ENCODE data around the gene CD7.

The CD7 gene

DNA sequence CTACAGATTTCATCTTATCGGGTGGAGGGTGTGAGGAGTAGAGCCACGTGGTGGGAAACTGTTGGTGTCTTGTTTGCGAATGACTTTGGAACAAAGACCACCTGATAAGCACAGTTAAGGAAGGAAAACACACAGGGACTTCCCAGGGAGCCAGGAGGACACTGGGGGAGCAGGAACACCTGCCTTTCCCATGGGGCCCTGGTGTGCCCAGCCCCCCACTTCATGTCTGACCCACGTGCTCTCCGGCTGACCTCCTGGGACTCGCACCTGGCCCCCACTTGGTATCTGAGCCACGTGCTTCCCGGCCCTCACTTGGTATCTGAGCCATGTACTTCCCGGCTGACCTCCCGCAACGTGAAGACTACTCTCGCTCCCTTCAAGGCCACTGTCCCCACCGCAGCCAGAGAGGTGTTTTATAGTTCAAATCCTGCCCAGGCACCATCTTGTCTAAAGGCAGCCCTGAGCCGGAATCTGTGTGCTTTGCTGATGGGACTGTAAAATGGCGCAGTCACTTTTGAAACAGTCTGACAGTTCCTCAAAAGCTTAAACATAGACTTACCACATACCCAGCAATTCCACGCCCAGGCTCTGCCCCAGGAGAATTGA, 38.5 kb downstream of the CD7 start:
- DNase-seq (ENCODE audit: low read depth, low spot score), result no peak

DNA sequence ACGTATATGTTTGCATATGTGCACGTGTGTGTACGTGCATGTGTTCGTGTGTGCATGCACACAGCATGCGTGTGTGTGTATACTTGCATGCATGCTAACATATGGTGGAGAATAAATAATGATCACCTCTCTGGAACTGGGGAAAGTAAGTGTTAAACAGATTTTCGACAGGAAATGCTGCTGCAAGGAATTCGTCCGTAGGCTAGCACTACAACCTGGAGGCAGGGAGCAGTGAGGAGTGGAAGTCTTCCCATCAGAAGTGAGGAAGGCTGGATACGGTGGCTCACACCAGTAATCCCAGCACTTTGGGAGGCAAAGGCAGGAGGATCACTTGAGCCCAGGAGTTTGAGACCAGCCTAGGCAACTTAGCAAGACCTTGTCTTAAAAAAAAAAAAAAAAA, 39.1 kb downstream of the CD7 start:
- DNase-seq (ENCODE audit: low read depth, low spot score), result no peak

- DNase-seq (ENCODE audit: low read depth, low spot score), result no peak
Measured at GRCh38 chr17:82277851-82278250, 39.6 kb downstream of the CD7 start.

- no peak for DNase-seq (ENCODE audit: low read depth, low spot score)
Measured at GRCh38 chr17:82276938-82277337, 40.5 kb downstream of the CD7 start.

DNA sequence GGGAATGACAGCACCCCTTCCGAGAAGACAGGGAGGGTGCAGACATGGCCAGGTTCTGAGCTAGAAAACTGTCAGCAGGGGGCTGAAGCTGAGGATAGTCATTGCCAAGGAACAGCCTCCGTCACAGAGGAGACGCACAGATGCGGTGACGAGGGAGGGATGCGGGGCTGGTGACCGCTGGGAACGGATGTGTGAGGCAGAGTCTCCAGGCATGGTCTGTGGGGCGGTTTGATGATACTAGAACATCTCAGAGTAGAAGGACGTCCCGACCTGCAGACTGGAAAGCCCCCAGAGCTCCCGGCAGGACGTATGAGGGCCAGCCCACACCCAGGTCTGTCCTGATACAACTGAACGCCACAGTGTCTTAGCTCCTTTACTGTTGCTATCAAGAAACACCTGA, 42.1 kb downstream of the CD7 start:
- DNase-seq (ENCODE audit: low read depth, low spot score), result no peak

GRCh38 chr17:82274134-82275020, 43.0 kb downstream of the CD7 start:
- no peak for DNase-seq (ENCODE audit: low read depth, low spot score)

DNA sequence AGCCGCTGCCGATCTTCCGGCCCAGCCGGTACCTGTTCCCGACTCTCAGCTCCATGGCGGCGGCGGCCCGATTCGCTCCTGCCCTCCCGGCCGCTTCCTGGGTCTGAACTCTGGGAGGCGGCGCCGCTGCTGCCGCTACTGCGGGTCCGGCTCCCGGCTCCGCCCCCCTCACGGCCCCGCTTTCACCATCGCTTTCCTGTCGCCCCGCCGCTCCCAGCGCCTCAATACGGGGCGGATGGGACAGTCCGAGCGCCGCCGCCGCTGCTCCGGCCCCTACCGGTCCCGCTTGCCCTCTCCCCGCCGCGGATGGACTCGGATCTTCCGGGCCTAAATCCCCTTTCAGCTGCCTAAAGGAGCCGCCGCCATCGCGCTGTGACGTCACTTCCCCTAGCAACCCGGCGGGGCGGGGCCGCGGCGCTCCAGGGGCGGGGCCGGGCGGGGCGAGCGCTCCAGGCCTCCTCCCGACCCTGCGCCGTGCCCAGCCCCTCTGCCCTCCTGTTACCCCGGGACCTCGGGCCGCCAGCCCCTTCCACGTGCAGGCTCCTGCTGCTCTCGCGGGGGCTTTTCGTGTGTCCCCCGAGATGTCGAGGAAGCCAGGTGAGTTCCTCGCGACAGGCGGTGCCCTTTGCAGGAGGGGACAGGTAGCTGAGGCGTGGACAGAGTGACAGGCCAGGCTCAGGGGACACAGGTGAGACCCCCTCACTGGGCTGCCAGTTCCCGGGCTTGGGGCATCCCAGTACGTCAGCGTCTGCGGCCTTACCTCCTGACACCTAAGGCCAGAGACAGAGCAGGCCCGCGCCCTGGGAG, 43.9 kb downstream of the CD7 start, which contains the start of gene CSNK1D:
TSS of gene CSNK1D (minus strand) at position 374 of the 807 bp plus-strand sequence. CDS start at position 55, 319 bp downstream.
- DNase-seq (ENCODE audit: low read depth, low spot score), result peak; percentile 96

GRCh38 chr17:82272495-82273326, 44.7 kb downstream of the CD7 start:
- DNase-seq (ENCODE audit: low read depth, low spot score), result peak; percentile 32

DNA sequence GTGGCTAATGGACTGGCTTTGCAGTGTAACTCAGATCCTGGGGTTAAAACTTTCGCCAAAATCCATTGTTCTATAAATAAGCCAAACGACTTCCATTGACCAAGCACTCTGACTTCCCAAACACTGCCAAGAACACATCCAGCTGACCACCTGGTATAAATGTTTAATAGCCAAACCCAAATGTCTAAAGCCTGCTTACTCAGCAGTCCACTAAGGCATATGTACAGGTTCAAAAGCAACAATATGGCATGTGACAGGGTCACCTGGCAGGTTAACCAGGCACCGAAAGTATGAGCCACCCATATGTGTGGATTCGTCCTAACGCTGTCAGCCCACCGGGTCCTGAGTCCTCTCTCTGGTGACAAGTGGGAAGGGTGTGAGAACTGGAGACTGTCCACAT, 46.0 kb downstream of the CD7 start:
- DNase-seq (ENCODE audit: low read depth, low spot score), result no peak

GRCh38 chr17:82270651-82271050, 46.8 kb downstream of the CD7 start:
- no peak for DNase-seq (ENCODE audit: low read depth, low spot score)

DNA sequence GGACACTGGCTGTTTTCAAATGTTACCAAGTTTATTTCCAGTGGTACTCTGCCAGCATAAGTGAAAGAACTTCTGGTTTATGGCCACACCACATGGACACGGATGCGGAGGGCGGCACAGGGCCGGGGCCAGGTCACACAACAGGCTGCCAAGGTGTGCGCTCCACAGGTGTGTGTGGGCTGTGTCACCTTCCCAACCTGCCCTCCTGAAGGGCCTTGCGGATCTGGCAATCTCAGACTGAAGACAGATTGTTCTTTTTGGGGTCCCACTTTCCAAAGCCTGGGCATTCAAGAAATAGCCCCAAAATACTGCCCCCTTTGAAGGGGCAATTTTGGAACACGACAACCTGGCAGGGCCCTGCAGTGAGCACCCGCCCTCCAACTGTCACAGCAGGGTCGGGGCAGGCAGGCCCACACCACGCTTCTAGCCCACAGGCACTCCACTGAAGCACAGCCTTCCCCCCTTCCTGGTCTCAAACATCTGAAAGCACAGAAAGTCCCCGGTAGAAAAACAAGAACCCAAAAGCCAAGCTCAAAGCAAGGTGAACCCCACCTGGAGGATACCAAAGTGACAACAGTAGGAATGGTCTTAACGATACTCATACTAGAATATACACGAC, 47.4 kb downstream of the CD7 start:
- DNase-seq (ENCODE audit: low read depth, low spot score), result no peak

DNA sequence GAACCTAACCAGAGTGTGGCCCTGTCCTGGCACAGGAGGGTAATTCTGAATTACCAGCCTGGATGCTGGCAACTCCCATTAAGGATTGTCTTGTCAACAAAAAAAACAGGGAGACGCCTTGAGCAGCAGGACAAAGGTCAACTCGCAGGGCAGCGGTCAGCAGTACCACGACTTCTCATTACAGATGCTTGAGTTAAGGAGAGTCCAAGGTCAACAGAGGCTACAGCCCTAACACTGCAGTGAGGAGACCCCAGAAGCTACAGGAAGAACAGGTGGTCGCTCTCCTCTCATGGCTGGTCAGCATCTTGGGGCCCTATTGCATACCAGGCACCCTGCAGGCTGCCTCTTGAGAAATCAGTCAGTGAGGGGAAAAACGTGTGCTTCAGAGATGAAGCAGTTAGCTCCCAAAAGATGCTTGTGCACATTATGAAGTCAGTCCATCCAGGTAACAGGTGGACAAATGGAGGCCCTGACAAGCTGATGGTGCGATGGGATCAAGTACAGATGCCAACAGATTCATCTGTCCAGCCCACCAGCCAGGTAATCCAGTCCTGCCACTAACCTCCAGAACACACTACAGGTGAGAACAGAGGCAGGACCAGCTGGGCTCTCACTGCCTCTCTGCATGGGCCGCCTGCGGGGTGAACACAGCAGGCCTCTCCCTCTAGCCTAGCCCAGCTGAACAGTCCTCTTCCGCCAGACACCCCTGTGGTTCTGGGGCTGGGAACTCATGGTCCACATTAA, 48.1 kb downstream of the CD7 start:
- no peak for DNase-seq (ENCODE audit: low read depth, low spot score)

DNA sequence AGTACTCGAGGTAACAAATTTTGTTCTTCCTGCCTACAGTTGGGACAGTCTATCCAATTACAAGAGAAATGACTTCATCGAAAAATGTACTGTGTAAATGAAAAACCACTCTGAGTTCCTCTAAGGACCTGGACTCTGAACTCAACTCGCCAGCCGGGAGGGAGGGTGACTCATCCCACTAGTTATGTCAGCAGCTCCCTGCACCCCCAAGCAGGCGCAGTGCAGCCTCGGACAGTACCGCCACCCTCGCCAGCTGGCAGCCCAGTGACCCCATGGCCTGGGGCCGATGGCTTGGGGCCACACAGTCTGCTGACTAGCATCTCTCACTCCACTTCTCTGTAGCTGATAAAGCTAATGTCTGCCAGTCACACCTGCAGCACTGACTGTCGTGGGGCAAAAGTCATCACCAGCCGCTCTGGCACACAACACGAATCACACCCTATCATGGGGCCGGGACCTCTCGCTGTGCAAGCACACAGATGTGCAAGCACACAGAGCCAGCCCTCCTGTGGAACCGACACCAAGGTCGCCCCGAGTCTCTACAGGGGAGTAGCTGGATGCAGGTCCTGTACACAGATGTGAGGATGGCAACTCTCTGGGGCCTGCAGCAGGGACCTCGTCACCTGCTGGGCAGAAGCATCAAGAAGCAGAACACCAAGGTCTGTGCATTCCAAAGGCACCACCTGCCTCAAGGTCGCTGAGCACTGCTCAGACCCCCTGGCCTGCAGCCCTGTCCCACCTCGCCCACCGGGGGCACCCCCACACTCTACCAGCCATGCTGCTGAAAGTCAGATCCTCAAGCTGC, 49.6 kb downstream of the CD7 start:
- DNase-seq (ENCODE audit: low read depth, low spot score), result peak; percentile 94

GRCh38 chr17:82266142-82266541, 51.3 kb downstream of the CD7 start:
- DNase-seq (ENCODE audit: low read depth, low spot score), result no peak

All from astrocyte of the hippocampus (primary cell).